ENCODE data around the gene DCST1. TPM values are rescaled to one million over a fixed set of nuclear protein-coding genes. Genes with fewer than 3 reads are reported as not detected.

The DCST1 gene
- total and polyA plus RNA-seq, 2 donors (not counting 1 experiment from before 2014, with no cell fraction given), result not detected

DNA sequence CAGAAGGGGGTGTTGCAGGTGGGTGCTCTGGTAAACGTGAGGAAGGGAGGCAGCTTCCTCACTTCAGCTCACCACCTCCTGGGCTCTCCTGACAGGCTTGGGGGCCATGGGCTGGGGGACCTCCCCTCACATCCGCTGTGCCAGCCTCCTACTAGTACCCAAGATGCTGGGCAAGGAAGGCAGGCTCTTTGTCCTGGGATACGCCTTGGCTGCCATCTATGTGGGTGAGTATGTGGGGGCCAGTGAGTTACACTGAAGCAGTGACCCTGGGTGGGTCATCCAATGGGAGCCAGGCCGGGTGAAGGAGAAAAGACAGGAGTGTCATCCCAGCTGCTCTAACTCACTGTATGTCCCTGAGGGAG, 5.7 kb downstream of the DCST1 start:
- Histone ChIP-seq H3K4me2 (ENCODE audit: extremely low read depth, insufficient read depth, low read length) (no peak overlapping the region), H3K27me3 (ENCODE audit: control insufficient read depth, insufficient read depth, low read length) (peaks cover 14% of the 10 kb centered on the region)

DNA sequence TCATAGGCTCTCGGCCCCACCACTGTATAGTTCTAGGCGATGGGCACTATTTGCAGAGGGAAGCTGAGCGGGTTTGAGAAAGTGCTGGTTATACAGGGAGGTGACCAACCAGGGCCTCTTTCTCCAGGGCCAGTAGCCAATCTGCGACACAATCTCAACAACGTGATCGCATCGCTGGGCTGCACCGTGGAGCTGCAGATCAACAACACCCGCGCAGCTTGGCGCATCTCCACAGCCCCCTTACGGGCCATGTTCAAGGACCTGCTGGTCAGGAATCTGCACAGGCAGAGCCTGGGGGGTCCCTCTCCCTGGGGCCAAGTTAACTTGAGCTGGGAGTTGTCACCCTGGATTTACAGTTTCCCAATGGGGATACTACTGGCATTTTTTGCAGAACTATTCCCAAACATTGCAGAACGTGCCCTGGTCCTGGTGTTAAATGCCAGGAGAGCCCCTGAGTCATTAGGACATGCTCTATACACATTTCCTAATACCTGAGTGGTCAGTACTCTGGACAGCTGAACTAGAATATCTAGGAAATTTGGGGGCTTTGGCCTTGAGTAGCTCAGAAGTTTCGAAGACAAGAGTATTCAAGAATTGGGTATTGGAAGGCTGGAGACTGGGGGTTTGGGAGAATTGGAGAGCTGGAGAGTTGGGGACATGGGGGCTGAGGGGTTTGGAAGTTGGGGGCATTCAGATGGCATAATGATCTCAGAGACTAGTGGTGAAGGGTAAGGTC, 6.9 kb downstream of the DCST1 start:
- Histone ChIP-seq H3K4me1 (ENCODE audit: control insufficient read depth, extremely low read depth, insufficient read depth, low read length) (peaks cover 2% of the 10 kb centered on the region), H3K9ac (ENCODE audit: insufficient read depth, low read length) (no peak overlapping the region), H3K4me3 (replicated peaks in 1 of 4; ENCODE audit: control extremely low read depth in 1 of 4, insufficient read depth in 1 of 4, low read depth in 3 of 4, low read length in 4 of 4) (no peak overlapping the region), H3K79me2 (ENCODE audit: control insufficient read depth, insufficient read depth, low read length) (no peaks in the 10 kb centered on the region), H4K20me1 (ENCODE audit: control insufficient read depth, extremely low read depth, insufficient read depth, low read length) (no peaks in the 10 kb centered on the region), H3K36me3 (ENCODE audit: control insufficient read depth, insufficient read depth, low read length) (no peaks in the 10 kb centered on the region), H3K27me3 (ENCODE audit: control insufficient read depth, insufficient read depth, low read length) (peaks cover 11% of the 10 kb centered on the region), H3K27ac (ENCODE audit: insufficient read depth, low read length) (no peak overlapping the region), H3K4me2 (ENCODE audit: extremely low read depth, insufficient read depth, low read length) (no peak overlapping the region), H2AFZ (ENCODE audit: low read length) (no peak overlapping the region), H3K9me3 (ENCODE audit: control insufficient read depth, insufficient read depth, low read depth, low read length) (no peaks in the 10 kb centered on the region)
- no peak for DNase-seq (ENCODE audit: low read depth in 2 of 2)
- TF ChIP-seq, protein P1, sequence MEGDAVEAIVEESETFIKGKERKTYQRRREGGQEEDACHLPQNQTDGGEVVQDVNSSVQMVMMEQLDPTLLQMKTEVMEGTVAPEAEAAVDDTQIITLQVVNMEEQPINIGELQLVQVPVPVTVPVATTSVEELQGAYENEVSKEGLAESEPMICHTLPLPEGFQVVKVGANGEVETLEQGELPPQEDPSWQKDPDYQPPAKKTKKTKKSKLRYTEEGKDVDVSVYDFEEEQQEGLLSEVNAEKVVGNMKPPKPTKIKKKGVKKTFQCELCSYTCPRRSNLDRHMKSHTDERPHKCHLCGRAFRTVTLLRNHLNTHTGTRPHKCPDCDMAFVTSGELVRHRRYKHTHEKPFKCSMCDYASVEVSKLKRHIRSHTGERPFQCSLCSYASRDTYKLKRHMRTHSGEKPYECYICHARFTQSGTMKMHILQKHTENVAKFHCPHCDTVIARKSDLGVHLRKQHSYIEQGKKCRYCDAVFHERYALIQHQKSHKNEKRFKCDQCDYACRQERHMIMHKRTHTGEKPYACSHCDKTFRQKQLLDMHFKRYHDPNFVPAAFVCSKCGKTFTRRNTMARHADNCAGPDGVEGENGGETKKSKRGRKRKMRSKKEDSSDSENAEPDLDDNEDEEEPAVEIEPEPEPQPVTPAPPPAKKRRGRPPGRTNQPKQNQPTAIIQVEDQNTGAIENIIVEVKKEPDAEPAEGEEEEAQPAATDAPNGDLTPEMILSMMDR (conservative IDR thresholded peaks at IDR 0.05 in 1 of 2, IDR thresholded peaks at IDR 0.05 in 1 of 2; ENCODE audit: low read depth in 1 of 2, low read length in 2 of 2), result no peak
- no peak for TF ChIP-seq EZH2 (IDR thresholded peaks at IDR 0.05; ENCODE audit: low read length, missing control alignments)

More for the DNA sequence above, 5.7 kb downstream of the DCST1 start:
- H3K4me3 ChIP-seq (replicated peaks in 1 of 4; ENCODE audit: control extremely low read depth in 1 of 4, insufficient read depth in 1 of 4, low read depth in 3 of 4, low read length in 4 of 4), result no peak overlapping the region
- no peaks in the 10 kb centered on the region for H3K4me1 ChIP-seq (ENCODE audit: control insufficient read depth, extremely low read depth, insufficient read depth, low read length)
- H4K20me1 ChIP-seq (ENCODE audit: control insufficient read depth, extremely low read depth, insufficient read depth, low read length), result no peaks in the 10 kb centered on the region
- no peak overlapping the region for H3K9ac ChIP-seq (ENCODE audit: insufficient read depth, low read length)
- TF ChIP-seq, protein P1 (conservative IDR thresholded peaks at IDR 0.05 in 1 of 2, IDR thresholded peaks at IDR 0.05 in 1 of 2; ENCODE audit: low read depth in 1 of 2, low read length in 2 of 2), result no peak
- TF ChIP-seq EZH2 (IDR thresholded peaks at IDR 0.05; ENCODE audit: low read length, missing control alignments), result no peak
- H3K36me3 ChIP-seq (ENCODE audit: control insufficient read depth, insufficient read depth, low read length), result no peaks in the 10 kb centered on the region
- no peak overlapping the region for H2AFZ ChIP-seq (ENCODE audit: low read length)
- no peak for DNase-seq (ENCODE audit: low read depth in 2 of 2)
- H3K9me3 ChIP-seq (ENCODE audit: control insufficient read depth, insufficient read depth, low read depth, low read length), result no peaks in the 10 kb centered on the region
- no peak overlapping the region for H3K27ac ChIP-seq (ENCODE audit: insufficient read depth, low read length)
- no peaks in the 10 kb centered on the region for H3K79me2 ChIP-seq (ENCODE audit: control insufficient read depth, insufficient read depth, low read length)

DNA sequence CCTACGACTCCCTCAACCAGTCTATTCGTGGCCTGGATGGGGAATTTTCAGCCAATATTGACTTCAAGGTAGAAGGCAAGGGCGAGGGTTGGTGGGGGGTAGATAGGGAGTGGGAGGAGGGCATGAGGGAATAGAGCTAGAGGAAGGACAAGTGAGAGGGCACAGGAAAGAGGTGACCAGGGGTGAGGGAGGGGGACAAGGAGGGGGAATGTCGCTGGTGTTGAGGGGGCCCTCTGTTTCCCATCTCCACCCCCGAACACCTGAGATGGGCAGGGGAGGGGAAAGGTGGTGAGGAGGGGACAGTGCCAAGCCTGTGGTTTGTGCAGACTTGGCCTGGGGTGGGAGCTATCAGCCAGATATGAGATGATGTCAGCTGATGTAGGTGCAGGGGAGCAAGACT, 9.2 kb downstream of the DCST1 start:
- no peak overlapping the region for H2AFZ ChIP-seq (ENCODE audit: low read length)
- H3K27ac ChIP-seq (ENCODE audit: insufficient read depth, low read length), result no peak overlapping the region
- DNase-seq (ENCODE audit: low read depth in 2 of 2), result no peak
- no peaks in the 10 kb centered on the region for H4K20me1 ChIP-seq (ENCODE audit: control insufficient read depth, extremely low read depth, insufficient read depth, low read length)
- peaks cover 2% of the 10 kb centered on the region for H3K4me1 ChIP-seq (ENCODE audit: control insufficient read depth, extremely low read depth, insufficient read depth, low read length)
- no peaks in the 10 kb centered on the region for H3K79me2 ChIP-seq (ENCODE audit: control insufficient read depth, insufficient read depth, low read length)
- H3K4me3 ChIP-seq (replicated peaks in 1 of 4; ENCODE audit: control extremely low read depth in 1 of 4, insufficient read depth in 1 of 4, low read depth in 3 of 4, low read length in 4 of 4), result no peak overlapping the region
- H3K36me3 ChIP-seq (ENCODE audit: control insufficient read depth, insufficient read depth, low read length), result no peaks in the 10 kb centered on the region
- peaks cover 8% of the 10 kb centered on the region for H3K27me3 ChIP-seq (ENCODE audit: control insufficient read depth, insufficient read depth, low read length)
- no peak overlapping the region for H3K4me2 ChIP-seq (ENCODE audit: extremely low read depth, insufficient read depth, low read length)
- no peak for TF ChIP-seq EZH2 (IDR thresholded peaks at IDR 0.05; ENCODE audit: low read length, missing control alignments)
- TF ChIP-seq, protein P1 (conservative IDR thresholded peaks at IDR 0.05 in 1 of 2, IDR thresholded peaks at IDR 0.05 in 1 of 2; ENCODE audit: low read depth in 1 of 2, low read length in 2 of 2), result no peak
- H3K9me3 ChIP-seq (ENCODE audit: control insufficient read depth, insufficient read depth, low read depth, low read length), result no peaks in the 10 kb centered on the region
- no peak overlapping the region for H3K9ac ChIP-seq (ENCODE audit: insufficient read depth, low read length)
